ENCODE results near the gene TSPAN14.

The TSPAN14 gene

DNA sequence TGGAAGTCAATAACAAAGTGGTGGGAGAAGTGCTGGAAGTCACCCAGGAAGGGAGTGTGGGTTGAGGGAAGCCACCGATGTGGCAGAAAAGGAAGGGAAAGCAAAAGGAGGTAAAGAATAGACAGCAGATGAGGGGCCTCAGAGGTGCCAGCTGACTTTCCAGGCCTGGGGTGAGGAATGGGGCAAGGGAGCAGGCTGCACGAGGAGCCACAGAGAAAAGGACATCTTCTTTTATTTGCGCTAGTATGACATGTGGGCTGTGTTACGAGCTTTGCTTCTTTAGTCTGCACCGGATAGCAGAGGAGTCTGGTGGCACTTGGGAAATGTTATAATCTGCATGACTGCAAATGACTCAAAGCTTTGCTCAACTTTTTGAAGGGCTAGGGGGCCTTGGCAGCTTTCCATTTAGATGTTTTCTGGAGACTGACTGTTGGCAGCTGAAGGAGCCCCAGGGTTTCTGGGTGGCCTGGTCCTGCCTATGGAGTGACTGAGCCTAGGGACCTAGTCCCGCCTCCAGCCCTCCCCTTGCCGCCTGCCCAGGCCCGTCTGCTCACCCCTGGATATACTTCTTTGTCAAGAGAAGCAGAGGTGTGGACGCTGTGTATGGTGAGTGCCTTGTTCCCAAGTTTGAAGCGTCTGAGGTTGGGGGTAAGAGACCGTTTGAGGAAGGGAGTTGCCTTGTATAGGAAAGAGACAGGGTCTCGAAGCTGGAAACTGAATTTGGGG lies 40.7 kb upstream of the TSPAN14 start:
- H3K27me3 ChIP-seq (ENCODE audit: insufficient read depth, low read length) = no peaks in the 10 kb centered on the region
- DNase-seq = no peak
- no peak overlapping the region for H2BK120ac ChIP-seq (ENCODE audit: insufficient read depth, low read length, poor library complexity)
- no peak overlapping the region for H4K12ac ChIP-seq (ENCODE audit: low read depth, low read length)
- peaks cover 37 to 48% of the 10 kb centered on the region in 2 experiments for H3K4me1 ChIP-seq (ENCODE audit: control insufficient read depth in 1 of 2, insufficient read depth in 2 of 2, low read length in 2 of 2)
- H2BK5ac ChIP-seq (ENCODE audit: low read depth, low read length, poor library complexity) = no peak overlapping the region
- H3K23ac ChIP-seq (ENCODE audit: low read length) = no peak overlapping the region
- no peak overlapping the region for H3K14ac ChIP-seq (ENCODE audit: low read length)
- H3K79me1 ChIP-seq (ENCODE audit: low read length) = peaks cover 6% of the 10 kb centered on the region
- no peak overlapping the region for H2AK5ac ChIP-seq (ENCODE audit: low read length)
- H3K4me2 ChIP-seq (ENCODE audit: low read length) = no peak overlapping the region
- H3K9ac ChIP-seq (ENCODE audit: low read length) = no peak overlapping the region
- H4K8ac ChIP-seq (ENCODE audit: low read depth, low read length) = no peak overlapping the region
- H4K91ac ChIP-seq (ENCODE audit: low read depth, low read length) = no peak overlapping the region
- H3K9me3 ChIP-seq (ENCODE audit: insufficient read depth, low read depth, low read length) = peaks cover 1% of the 10 kb centered on the region
- no peak overlapping the region for H3K4ac ChIP-seq (ENCODE audit: low read depth, low read length)
- H2AFZ ChIP-seq (ENCODE audit: insufficient read depth, low read length, poor library complexity) = no peak overlapping the region
- peaks cover 5% of the 10 kb centered on the region for H3K79me2 ChIP-seq (ENCODE audit: control insufficient read depth, insufficient read depth, low read length, poor library complexity)
- no peaks in the 10 kb centered on the region for H3K36me3 ChIP-seq (ENCODE audit: control insufficient read depth in 1 of 2, insufficient read depth in 2 of 2, low read length in 2 of 2)
- WGBS (ENCODE audit: extremely low coverage, insufficient coverage, insufficient read length) = no CpG with 5 or more reads among the region's 12 CpGs
- no peak overlapping the region for H2BK12ac ChIP-seq (ENCODE audit: low read length)
- no peak overlapping the region for H3K4me3 ChIP-seq (ENCODE audit: low read depth, low read length)
- no peak overlapping the region for H3K18ac ChIP-seq (ENCODE audit: low read length)
- H3K27ac ChIP-seq (ENCODE audit: low read depth, low read length) = no peak overlapping the region

DNA sequence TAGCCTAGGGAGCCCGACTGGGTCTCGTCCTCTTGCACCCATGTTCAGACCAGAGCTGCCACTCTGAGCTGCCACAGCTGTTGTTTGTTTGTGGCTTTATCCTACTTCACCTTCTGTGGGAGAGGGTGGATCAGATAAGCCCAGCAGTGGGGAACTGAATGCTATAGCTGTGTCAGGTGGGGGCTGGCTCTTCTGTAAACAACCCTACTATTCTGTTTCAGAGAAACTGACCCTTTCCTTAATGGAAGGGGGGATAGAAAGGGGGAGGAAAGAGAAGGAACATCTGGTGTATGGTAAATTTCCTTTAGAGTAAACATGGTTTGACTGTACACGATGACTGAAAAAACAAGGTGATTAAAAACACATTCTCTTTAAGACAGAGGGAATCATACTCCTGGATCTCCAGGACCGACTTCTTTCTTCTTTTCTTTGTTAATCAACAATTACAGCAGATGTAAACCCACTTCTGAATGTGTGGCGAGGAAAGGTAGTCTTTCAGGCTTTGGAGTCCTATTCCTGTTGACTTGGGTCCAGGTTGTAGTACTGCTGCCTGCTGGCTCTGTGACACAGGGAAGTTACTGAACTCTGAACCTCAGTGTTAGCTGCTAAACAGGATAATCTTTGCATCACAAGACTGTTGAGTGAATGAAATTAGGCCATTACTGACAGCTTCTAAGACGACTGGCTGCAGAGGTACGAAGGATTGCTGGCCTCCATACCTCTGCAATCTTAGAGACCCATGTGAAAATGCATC lies 39.8 kb upstream of the TSPAN14 start:
- Histone ChIP-seq H3K4ac (ENCODE audit: low read depth, low read length) (no peak overlapping the region), H3K9me3 (ENCODE audit: insufficient read depth, low read depth, low read length) (peaks cover 2% of the 10 kb centered on the region), H3K27me3 (ENCODE audit: insufficient read depth, low read length) (no peaks in the 10 kb centered on the region), H3K4me2 (ENCODE audit: low read length) (no peak overlapping the region), H3K14ac (ENCODE audit: low read length) (no peak overlapping the region), H3K27ac (ENCODE audit: low read depth, low read length) (no peak overlapping the region), H2AFZ (ENCODE audit: insufficient read depth, low read length, poor library complexity) (no peak overlapping the region), H3K79me1 (ENCODE audit: low read length) (no peaks in the 10 kb centered on the region), H3K23ac (ENCODE audit: low read length) (no peak overlapping the region), H2BK120ac (ENCODE audit: insufficient read depth, low read length, poor library complexity) (no peak overlapping the region), H3K36me3 (ENCODE audit: control insufficient read depth in 1 of 2, insufficient read depth in 2 of 2, low read length in 2 of 2) (no peaks in the 10 kb centered on the region), H3K4me3 (ENCODE audit: low read depth, low read length) (no peak overlapping the region), H2BK5ac (ENCODE audit: low read depth, low read length, poor library complexity) (no peak overlapping the region), H3K79me2 (ENCODE audit: control insufficient read depth, insufficient read depth, low read length, poor library complexity) (no peaks in the 10 kb centered on the region), H3K18ac (ENCODE audit: low read length) (no peak overlapping the region), H2AK5ac (ENCODE audit: low read length) (no peak overlapping the region), H4K8ac (ENCODE audit: low read depth, low read length) (no peak overlapping the region), H3K4me1 (ENCODE audit: control insufficient read depth in 1 of 2, insufficient read depth in 2 of 2, low read length in 2 of 2) (peaks cover 30 to 40% of the 10 kb centered on the region in 2 experiments), H3K9ac (ENCODE audit: low read length) (no peak overlapping the region), H2BK12ac (ENCODE audit: low read length) (no peak overlapping the region), H4K91ac (ENCODE audit: low read depth, low read length) (no peak overlapping the region), H4K12ac (ENCODE audit: low read depth, low read length) (no peak overlapping the region)
- WGBS (ENCODE audit: extremely low coverage, insufficient coverage, insufficient read length) = no CpG with 5 or more reads among the region's 7 CpGs
- no peak for DNase-seq

DNA sequence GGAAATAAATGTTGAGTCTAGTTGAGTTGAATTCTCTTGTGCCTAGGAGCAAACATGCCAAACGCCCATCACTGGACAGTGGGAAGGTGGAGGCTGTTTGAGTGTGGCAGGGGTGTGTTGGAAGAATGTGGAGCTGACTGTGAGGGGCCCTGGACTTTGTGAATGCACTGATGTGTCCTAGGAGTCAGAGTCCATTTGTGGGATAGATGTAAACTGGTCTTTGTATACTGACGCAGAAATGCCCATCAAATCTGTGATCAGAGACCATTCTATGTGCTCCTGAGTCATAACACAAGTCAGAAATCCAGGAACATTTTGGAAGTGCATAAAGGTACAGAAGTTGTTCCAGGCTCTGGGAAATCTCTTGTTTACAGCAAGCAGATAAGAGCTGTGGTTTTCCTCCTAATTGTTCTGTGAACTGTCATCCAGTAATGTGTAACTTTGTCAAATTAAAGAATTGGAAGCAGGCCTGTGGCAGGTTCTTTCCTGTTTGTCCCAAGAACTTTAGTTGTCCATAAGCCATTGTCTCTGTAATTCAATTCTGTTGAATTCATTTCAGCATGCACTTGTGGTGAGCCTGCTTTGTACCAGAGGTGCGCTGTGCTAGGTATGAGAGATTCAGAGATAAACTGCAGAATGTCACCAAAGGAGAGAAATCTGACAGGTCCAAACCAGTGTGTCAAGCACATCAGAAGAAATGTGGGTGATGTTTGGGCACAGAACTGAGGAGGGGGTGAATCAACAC lies 38.2 kb upstream of the TSPAN14 start:
- no peak overlapping the region for H2AK5ac ChIP-seq (ENCODE audit: low read length)
- H3K4me3 ChIP-seq (ENCODE audit: low read depth, low read length) = no peak overlapping the region
- H3K36me3 ChIP-seq (ENCODE audit: control insufficient read depth in 1 of 2, insufficient read depth in 2 of 2, low read length in 2 of 2) = peaks cover 0 to 5% of the 10 kb centered on the region in 2 experiments
- H3K14ac ChIP-seq (ENCODE audit: low read length) = no peak overlapping the region
- no CpG with 5 or more reads among the region's 3 CpGs for WGBS (ENCODE audit: extremely low coverage, insufficient coverage, insufficient read length)
- peaks cover 2% of the 10 kb centered on the region for H3K9me3 ChIP-seq (ENCODE audit: insufficient read depth, low read depth, low read length)
- no peak overlapping the region for H4K12ac ChIP-seq (ENCODE audit: low read depth, low read length)
- no peak overlapping the region for H3K23ac ChIP-seq (ENCODE audit: low read length)
- no peak overlapping the region for H2BK5ac ChIP-seq (ENCODE audit: low read depth, low read length, poor library complexity)
- no peak overlapping the region for H4K91ac ChIP-seq (ENCODE audit: low read depth, low read length)
- H3K9ac ChIP-seq (ENCODE audit: low read length) = no peak overlapping the region
- no peak overlapping the region for H2BK120ac ChIP-seq (ENCODE audit: insufficient read depth, low read length, poor library complexity)
- H3K27ac ChIP-seq (ENCODE audit: low read depth, low read length) = no peak overlapping the region
- H3K27me3 ChIP-seq (ENCODE audit: insufficient read depth, low read length) = no peaks in the 10 kb centered on the region
- H3K4me2 ChIP-seq (ENCODE audit: low read length) = peak overlapping the region; percentile 9
- H3K79me2 ChIP-seq (ENCODE audit: control insufficient read depth, insufficient read depth, low read length, poor library complexity) = no peaks in the 10 kb centered on the region
- H4K8ac ChIP-seq (ENCODE audit: low read depth, low read length) = no peak overlapping the region
- no peak overlapping the region for H2BK12ac ChIP-seq (ENCODE audit: low read length)
- H3K18ac ChIP-seq (ENCODE audit: low read length) = no peak overlapping the region
- peaks cover 29 to 36% of the 10 kb centered on the region in 2 experiments for H3K4me1 ChIP-seq (ENCODE audit: control insufficient read depth in 1 of 2, insufficient read depth in 2 of 2, low read length in 2 of 2)
- no peak overlapping the region for H2AFZ ChIP-seq (ENCODE audit: insufficient read depth, low read length, poor library complexity)
- no peak overlapping the region for H3K4ac ChIP-seq (ENCODE audit: low read depth, low read length)
- H3K79me1 ChIP-seq (ENCODE audit: low read length) = no peaks in the 10 kb centered on the region
- DNase-seq = peak in 1 of 2 donors; percentile 14

DNA sequence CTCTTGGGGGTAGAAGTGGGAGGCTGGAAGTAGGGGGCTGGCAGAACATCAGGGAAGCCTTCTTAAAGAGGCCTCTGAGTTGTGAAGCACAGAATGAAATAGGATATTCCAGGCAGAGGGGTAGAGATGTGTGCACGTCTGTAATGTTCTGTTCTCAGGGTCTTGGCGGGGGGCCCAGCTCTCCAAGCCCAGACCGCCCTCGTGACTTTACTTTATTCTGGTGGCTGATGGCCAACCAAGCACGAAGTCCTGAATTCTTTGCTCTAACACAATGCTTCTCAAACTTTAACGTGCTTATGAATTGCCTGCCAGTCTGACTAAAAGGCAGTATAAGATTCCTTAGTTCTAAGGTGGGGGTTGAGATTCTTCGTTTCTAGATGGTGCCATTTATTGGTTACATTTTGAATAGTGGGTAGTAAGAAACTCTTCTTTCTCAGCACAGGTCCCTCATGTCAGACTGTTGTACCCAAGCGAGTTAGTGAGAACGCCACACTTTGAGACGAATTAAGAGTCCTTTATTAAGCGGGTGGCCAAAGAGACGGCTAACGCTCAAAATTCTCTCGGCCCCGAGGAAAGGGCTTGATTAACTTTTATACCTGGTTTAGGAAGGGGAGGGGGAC lies 37.5 kb upstream of the TSPAN14 start:
- no CpG with 5 or more reads among the region's 15 CpGs for WGBS (ENCODE audit: extremely low coverage, insufficient coverage, insufficient read length)
- no peak overlapping the region for H3K27ac ChIP-seq (ENCODE audit: low read depth, low read length)
- no peak overlapping the region for H3K18ac ChIP-seq (ENCODE audit: low read length)
- no peaks in the 10 kb centered on the region for H3K79me1 ChIP-seq (ENCODE audit: low read length)
- H4K8ac ChIP-seq (ENCODE audit: low read depth, low read length) = no peak overlapping the region
- no peak overlapping the region for H4K91ac ChIP-seq (ENCODE audit: low read depth, low read length)
- no peak overlapping the region for H3K4me2 ChIP-seq (ENCODE audit: low read length)
- no peak overlapping the region for H4K12ac ChIP-seq (ENCODE audit: low read depth, low read length)
- no peaks in the 10 kb centered on the region for H3K79me2 ChIP-seq (ENCODE audit: control insufficient read depth, insufficient read depth, low read length, poor library complexity)
- no peak overlapping the region for H3K4ac ChIP-seq (ENCODE audit: low read depth, low read length)
- H3K27me3 ChIP-seq (ENCODE audit: insufficient read depth, low read length) = no peaks in the 10 kb centered on the region
- peaks cover 2% of the 10 kb centered on the region for H3K9me3 ChIP-seq (ENCODE audit: insufficient read depth, low read depth, low read length)
- no peak overlapping the region for H2AFZ ChIP-seq (ENCODE audit: insufficient read depth, low read length, poor library complexity)
- H2AK5ac ChIP-seq (ENCODE audit: low read length) = no peak overlapping the region
- no peak for DNase-seq
- H3K4me3 ChIP-seq (ENCODE audit: low read depth, low read length) = no peak overlapping the region
- no peak overlapping the region for H2BK12ac ChIP-seq (ENCODE audit: low read length)
- H3K36me3 ChIP-seq (ENCODE audit: control insufficient read depth in 1 of 2, insufficient read depth in 2 of 2, low read length in 2 of 2) = peaks cover 0 to 9% of the 10 kb centered on the region in 2 experiments
- H2BK5ac ChIP-seq (ENCODE audit: low read depth, low read length, poor library complexity) = no peak overlapping the region
- H3K23ac ChIP-seq (ENCODE audit: low read length) = no peak overlapping the region
- H2BK120ac ChIP-seq (ENCODE audit: insufficient read depth, low read length, poor library complexity) = no peak overlapping the region
- H3K14ac ChIP-seq (ENCODE audit: low read length) = no peak overlapping the region
- no peak overlapping the region for H3K9ac ChIP-seq (ENCODE audit: low read length)
- peaks cover 23 to 30% of the 10 kb centered on the region in 2 experiments for H3K4me1 ChIP-seq (ENCODE audit: control insufficient read depth in 1 of 2, insufficient read depth in 2 of 2, low read length in 2 of 2)
